Activated CD4-positive, CD25-positive, alpha-beta regulatory T cell treated with anti-CD3 and anti-CD28 coated beads, Interleukin-2, amount 50 U/mL, for 72 hours (primary cell): Measurements from ENCODE around the gene PDE3B.
"Not testable (repeated sequence)": the region's sequence is repeated elsewhere in the genome, so short reads cannot be mapped to it uniquely, and the experiment has no call there.

Experiments
- DNase-seq: peaks from one replicate; pipeline ENCODE4 v3.0.0; 2021

Gene PDE3B

DNA sequence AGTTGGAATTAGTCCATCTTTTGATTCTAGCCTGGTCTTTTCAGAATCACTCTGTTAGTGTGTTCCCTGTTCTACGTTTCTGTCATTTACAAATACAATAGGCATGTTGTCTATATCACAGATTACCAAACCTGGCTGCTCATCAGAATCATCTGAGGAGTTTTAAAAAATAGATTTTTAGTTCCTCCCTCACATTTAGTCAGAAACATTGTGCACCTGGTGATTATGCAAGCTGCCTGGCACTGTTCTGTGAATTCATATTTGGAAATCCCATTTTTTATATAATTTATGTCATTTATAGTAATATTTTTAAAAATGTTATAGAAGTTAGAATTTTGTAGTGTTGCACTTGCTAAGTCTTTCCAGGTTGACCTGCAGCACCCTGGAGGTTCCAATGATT is 107.3 kb downstream of the PDE3B start:
- DNase-seq: no peak

DNA sequence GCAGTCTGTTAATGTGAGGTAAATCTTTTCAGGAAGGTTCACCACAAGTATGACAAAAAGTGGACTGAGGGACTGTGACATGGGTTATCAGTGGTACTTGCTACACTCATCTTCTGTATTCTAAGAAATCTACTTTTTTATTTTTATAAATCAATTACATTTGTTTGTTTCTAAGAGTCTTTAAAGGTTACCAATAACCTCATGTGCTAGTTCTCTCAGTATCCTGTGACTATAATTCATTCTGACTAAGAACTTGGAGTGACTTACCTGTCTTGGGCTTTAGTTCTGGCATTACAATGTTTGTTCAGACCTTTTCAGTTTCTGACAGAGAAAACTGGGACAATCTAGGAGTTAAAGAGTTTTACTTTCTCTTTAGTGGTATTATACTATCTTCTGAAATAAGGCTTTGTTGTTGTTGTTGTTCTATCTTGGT is 108.4 kb downstream of the PDE3B start:
- no peak for DNase-seq

DNA sequence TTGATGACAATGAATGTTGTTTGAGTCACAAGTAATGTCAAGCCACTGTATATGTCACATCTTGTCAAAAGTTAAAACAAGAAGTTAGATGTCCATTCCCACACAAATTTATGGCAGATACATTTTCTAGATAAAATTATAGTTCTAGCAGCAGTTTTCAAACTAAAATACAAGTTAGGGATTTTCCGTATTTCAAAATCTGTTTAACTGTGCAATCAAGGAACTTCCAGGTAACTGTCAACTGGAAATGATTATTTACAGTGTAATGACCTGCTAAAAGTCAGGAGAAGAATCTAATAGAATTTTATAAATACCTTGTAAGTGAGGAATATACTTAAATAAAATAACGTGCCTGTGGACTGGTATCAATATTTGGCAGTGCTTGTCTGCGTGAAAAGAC is 111.5 kb downstream of the PDE3B start:
- DNase-seq: no peak

DNA sequence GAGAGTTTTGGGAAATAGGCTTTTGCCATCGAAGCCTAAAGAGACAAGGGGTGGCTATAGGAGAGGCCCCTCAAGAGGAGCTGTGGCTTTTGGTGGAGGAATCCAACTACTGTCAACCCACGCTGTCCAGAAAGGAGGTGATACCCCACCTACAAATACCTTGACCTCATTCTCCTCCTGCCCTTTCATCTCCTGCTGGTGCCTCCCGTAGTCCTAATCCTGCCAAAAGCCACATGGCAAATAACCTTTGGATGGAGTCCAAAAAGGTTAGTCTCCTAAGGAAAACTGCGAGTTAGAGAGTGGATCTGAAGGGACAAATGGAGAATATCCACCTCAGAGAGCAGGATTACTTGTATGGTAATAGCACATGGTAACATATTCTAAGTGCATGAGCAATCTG is 112.7 kb downstream of the PDE3B start:
- no peak for DNase-seq

DNA sequence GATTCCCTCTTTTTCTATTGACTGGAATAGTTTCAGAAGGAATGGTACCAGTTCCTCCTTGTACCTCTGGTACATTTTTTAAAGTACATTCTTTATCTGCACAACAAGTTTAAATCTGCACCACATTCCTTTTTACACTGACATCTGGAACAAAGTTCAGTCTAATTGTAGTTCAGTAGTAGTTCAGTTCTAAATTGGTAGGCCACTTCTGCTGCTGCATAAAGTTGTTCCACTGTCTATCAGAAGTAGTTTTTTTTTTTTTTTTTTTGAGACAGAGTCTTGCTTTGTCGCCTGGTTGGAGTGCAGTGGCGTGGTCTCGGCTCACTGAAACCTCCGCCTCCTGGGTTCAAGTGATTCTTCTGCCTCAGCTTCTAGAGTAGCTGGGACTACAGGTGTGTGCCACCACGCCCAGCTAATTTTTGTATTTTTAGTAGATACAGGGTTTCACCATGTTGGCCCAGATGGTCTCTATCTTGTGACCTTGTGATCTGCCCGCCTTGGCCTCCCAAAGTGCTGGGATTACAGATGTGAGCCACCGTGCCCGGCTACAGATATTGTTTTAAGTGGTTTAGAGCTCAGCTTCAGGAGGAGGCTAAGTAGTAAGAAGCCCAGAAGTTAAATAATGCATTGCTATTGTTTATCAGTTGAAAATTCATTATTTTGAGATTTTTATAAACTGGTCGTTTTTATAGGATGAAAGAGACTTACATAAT is 115.9 kb downstream of the PDE3B start:
- not testable (repeated sequence) for DNase-seq

DNA sequence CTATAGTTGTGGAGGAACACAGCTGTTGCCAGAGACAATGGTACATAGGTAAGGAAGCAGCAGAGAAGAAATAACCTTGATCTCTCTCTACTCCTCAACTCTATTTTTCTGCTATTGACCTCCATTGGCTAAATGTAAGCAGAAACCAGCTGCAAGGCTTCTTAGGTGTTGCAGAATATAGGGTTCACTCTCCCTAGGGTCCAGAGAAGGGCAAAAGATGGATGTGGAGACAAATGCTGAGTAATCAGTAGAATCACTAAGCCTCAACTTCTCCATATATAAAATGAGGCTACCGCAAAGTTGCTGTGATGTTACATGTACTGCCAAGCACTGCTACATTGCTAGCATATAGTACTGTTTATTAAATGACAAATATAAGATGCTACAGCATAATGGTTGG is 120.6 kb downstream of the PDE3B start:
- no peak for DNase-seq

DNA sequence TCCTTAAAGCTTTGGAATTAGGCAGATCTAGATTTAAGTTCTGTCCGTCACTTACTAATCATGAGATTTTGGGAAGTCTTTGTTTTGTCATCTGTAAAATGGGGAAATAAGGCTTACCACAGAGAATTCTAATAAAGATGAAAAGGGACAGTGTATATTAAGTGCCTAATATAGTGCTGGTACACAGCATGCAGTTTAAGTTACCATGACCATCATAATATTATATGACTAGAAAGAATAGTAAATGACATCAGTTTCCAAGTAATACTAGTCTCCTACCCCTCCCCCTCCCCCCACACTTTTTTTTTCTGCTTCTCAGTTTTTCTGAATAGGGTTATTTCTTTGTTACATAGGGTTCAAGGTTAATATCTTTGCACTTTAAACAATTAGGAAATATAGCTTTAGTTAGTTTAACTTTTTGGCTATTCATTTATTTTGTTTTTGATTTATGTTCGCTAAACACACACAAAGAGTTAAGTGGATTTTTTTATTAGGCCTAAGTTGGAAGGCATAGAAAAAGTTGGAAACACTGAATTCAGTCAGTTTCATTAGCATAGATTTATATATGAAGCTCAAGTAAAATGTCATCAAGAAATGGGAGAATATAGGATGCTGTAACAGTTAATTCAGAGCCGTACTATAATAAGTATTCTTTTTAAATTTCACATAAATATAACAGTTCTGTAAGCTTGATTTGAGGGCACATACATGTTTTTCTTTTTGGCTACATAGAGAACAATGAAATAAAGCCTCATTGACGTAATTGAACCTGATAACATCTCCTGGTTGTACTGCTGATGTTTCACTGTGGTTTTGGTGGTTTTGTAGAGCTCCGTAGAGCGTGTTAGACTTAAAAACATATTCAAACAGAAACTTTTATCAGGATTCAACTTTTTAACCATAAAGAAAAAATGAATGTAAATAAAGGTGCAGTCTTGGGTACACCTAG is 121.2 kb downstream of the PDE3B start:
- no peak for DNase-seq

DNA sequence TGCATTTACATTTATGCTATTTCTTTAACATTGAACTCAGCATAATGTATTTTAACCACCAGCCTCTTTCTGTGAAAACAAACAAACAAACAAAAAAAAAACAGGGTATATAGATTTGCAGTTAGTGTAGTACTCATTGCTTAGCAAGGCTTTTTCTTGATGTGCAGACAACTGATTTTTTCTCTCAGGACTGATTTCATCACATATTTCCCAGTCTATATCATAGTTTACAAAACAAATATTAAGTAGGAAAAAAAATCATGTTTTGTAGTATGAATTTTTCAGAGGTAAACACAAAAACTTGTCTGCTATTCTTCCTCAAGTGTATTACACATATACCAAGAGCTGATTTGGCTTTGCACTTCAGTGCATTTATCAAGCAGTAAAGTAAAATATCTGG is 123.0 kb downstream of the PDE3B start:
- no peak for DNase-seq

DNA sequence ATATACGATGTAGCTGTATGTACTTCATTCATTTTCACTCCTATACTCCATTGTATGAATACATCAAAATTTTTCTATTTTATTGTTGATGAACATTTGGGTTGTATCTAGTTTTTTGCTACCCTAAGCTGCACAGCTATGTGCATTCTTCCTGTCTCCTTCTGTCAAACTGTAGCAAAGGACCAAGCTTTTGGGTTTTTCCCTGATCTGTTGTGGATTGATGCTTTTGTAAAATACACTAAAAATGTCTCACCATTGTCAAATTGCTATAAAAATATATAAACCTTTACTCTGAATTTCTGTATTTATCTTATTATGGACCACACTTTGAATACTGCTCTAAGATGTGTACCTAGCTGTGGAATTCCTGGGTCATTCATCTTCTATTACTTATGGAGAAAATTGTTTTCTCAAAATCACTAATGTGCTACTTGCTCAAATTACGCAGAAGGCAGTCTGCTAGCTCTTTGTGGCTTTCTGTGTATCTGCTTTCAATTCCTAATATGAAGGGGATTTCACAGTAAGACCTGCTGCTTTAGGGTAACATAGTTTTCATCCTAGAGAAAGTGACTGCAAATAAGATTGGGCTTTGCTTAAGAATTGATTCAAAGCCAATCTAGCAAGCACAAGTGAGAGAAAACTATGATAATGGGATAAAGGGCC is 125.1 kb downstream of the PDE3B start:
- no peak for DNase-seq

DNA sequence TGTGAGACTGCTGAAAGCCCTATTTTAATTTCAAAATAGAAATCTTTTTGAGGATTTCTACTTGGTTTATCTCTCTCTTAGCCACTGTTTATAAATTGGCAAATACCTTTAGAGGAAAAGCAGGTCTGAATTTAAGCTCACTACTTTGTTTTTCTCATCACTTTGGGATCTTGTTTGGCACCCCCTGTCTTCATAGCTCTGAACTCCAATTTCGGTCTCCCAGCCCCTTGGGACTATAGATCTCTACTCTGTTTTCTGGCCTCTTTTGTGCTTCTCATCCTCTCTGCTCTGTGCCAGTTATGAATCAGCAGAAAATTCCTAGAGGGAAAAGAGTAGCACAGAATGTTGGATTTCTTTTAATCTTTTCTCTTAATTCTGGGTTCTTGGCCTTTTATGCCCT is 130.2 kb downstream of the PDE3B start:
- no peak for DNase-seq

DNA sequence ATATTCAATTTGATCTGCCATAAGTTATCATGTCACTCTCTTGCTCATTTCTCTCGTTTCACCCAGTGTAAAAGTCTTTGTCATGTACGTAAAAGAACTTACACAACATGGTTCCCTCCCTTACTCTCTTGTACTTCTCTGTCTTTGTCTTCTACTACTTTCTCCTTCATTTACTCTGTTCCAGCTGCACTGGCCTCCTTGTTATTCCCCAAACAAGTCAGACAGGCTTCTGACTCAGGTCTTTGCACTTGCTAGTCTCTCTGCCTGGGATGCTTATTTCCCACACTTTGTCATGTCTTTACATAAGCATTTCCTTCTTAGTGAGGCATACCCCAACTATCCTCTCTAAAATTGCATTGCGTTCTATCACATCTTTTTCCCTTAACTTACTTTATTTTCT is 131.1 kb downstream of the PDE3B start:
- no peak for DNase-seq

DNA sequence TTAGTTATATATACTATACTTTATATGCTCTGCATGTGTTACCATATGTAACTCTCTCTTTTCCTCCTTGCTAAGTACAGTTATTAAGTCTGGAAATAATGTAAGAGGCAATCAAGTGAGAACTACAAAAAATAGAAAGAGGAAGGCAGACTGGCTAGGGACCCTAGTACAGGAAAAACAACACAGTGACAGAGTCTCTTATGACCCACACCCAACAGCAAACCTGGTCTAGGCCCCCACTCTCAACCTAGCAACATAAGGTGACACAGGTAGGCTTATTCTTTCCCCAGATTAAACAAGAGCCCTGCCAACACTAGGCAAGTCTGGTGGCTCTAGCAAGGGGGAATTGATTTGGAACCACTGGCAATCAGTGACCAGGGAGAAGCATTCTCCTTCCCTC is 132.3 kb downstream of the PDE3B start:
- no peak for DNase-seq

DNA sequence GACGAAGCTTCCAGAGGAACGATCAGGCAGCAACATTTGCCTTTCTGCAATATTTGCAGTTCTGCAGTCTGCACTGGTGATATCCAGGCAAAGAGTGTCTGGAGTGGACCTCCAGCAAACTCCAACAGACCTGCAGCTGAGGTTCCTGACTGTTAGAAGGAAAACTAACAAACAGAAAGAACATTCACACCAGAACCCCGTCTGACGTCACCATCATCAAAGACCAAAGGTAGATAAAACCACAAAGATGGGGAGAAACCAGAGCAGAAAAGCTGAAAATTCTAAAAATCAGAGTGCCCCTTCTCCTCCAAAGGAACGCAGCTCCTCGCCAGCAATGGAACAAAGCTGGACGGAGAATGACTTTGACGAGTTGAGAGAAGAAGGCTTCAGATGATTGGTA is 134.9 kb downstream of the PDE3B start:
- not testable (repeated sequence) for DNase-seq

DNA sequence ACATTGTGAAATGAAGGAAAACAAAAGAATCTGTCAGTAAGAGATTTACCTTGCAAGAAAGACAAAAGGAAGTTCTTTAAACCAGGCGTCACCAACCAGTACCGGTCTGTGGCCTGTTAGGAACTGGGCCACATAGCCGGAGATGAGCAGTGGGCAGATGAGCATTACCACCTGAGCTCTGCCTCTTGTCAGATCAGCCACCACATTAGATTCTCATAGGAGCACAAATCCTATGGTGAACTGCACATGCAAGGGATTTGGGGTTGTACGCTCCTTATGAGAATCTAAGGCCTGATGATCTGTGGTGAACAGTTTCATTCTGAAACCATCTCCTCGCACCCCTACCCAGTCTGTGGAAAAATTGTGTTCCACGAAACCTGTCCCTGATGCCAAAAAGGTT is 140.2 kb downstream of the PDE3B start:
- DNase-seq: no peak

DNA sequence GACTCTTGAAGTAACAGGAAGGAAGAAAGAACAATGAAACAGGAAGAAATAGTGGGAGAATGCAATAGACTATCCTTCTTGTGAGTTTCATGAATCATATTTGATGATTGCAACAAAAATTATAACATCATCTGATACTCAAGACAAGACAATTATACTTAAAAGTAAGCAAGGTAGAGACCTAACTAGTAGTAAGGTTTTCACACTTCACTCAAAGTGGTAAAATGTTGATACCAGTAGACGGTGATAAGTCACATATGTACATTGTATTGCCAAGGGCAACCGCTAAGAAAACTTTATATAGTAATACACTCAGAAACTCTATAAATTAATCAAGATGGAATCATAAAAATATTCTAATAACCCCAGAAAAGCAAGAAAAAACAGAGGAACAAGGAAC is 140.6 kb downstream of the PDE3B start:
- no peak for DNase-seq

DNA sequence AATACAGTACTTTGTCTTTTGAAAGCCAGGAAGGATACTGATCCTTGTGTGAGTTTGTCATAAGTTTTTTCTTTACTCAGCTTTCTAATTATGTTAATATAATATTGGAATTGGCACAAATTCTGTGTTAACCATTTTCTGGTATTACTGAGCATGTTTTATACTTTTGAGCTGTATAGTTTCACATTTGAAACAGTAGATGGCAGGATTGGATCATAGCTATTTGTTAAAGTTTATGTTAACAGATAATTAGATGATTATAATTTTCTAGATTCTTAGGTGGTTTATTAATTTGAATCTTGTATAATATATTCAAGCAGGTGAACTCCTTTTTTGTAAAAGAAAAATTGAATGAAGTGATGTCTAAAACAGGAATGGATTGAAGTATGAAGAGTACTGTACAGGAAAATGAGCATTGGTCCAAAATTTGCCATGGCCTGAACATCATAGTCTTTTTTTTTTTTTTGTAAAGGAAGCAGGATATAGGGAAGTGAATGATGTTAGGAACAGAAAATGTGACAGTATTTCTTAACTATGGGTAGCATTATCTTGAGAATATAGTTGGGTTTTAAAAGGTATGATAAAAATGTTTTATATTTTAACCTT is 146.4 kb downstream of the PDE3B start:
- DNase-seq: no peak

DNA sequence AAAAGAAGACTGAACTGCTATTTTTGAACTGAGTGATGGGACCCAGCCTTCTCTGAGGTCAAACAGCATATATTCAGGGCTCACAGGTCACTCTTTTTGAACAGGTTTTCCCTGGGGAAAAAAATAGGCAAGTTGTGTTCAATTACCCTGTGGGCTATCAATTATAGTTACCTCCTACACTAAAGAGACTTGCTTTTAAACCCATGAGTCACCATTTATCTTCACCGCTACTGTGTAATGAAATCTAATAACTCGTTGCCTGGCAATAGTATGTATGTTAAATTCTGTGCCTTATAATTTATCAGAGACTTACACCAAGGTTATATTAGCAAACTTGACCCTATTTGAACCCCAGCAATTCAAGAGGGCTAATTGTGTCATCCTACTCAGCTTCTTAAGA is 149.9 kb downstream of the PDE3B start:
- DNase-seq: no peak

DNA sequence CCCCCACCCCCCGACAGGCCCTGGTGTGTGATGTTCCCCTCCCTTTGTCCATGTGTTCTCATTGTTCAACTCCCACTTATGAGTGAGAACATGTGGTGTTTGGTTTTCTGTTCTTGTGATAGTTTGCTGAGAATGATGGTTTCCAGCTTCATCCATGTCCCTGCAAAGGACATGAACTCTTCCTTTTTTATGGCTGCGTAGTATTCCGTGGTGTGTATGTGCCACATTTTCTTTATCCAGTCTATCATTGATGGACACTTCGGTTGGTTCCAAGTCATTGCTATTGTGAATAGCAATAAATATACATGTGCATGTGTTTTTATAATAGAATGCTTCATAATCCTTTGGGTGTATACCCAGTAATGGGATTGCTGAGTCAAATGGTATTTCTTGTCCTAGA is 152.4 kb downstream of the PDE3B start:
- DNase-seq: not testable (repeated sequence)

DNA sequence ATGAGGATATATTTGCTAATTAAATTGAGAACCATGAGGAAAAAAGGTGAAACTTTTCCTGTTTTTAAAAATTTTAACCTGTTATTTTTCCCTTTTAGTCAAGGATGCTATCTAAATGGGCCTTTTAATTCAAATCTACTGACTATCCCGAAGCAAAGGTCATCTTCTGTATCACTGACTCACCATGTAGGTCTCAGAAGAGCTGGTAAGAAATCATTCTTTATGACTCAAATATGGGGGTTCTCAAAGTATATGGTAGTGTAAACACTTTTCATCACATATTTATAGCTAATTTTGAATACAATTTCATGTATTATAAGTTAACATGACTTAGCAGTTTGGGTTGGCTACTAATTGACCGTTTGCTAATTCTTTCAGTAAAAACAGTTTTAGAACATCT is 160.2 kb downstream of the PDE3B start:
- DNase-seq: no peak

DNA sequence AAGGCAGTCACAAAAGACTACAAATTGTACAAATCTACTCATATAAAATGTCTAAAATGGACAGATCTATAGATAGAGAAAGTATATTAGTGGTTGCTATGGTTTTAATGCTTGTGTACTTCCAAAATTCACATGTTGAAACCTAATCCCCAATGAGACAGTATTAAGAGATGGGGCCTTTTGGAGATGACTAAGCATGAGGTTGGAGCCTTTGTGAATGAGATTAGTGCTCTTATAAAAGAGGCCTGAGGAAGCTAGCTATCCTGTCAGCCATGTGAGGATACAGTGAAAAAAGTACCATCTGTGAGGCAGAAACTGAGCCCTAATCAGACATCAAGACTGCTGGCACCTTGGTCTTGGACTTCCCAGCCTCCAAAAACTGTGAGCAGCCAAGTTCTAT is 165.9 kb downstream of the PDE3B start:
- no peak for DNase-seq

DNA sequence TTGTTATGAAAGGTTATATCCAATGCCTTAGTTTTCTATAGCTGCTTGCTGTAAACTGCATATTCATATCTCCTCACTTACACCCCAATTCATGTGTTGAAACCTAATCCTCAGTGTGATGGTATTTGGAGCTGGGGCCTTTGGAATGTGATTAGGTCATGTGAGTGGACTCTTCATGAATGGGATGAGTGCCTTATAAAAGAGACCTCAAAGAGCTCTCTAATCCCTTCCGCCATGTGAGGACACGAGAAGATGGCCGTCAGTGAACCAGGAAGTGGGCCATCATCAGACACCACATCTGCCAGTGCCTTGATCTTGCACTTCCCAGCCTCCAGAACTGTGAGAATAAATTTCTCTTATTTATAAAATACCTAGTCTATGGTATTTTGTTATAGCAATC is 169.2 kb downstream of the PDE3B start:
- no peak for DNase-seq

DNA sequence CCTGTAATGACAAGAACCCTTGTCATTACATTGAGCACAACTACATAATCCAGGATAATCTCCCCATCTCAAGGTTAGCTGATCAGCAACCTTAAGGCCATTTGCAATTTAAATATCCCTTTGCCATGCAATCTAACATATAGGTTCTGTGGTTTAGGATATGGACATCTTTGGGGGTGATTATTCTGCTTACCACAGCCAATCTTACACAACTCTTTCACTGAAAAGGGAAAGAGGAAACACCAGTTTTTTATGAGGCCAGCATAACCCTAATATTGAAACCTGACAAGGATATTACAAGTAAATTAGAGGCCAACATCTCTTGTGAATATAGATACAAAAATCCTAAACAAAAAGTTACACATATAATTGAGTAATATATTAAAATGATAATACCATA is 169.9 kb downstream of the PDE3B start:
- DNase-seq: no peak

DNA sequence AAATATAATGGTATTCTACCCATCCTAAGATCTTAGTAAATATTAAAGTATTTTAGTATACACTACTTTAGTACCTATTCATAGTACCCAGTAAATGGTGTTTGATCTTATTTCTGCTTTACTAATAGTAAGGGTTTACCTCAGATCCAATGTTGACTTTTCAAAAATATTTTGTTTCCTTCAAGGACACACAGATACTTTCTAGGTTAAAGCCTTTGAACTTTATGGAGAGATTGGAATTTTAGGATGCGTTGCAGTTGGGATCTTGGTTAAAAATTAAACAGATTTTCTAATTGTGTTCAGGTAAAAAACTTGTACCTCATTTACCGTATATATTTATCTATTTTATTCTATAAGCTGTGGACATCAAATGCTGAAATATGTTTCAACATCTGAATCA is 175.2 kb downstream of the PDE3B start:
- DNase-seq: no peak
